ENCODE results near the gene PIM3.
A peak's percentile ranks its signal among the peaks of the same experiment; 100 is the strongest.
"Not testable (repeated sequence)": the region's sequence is repeated elsewhere in the genome, so short reads cannot be mapped to it uniquely, and the experiment has no call there.

Gene PIM3

DNA sequence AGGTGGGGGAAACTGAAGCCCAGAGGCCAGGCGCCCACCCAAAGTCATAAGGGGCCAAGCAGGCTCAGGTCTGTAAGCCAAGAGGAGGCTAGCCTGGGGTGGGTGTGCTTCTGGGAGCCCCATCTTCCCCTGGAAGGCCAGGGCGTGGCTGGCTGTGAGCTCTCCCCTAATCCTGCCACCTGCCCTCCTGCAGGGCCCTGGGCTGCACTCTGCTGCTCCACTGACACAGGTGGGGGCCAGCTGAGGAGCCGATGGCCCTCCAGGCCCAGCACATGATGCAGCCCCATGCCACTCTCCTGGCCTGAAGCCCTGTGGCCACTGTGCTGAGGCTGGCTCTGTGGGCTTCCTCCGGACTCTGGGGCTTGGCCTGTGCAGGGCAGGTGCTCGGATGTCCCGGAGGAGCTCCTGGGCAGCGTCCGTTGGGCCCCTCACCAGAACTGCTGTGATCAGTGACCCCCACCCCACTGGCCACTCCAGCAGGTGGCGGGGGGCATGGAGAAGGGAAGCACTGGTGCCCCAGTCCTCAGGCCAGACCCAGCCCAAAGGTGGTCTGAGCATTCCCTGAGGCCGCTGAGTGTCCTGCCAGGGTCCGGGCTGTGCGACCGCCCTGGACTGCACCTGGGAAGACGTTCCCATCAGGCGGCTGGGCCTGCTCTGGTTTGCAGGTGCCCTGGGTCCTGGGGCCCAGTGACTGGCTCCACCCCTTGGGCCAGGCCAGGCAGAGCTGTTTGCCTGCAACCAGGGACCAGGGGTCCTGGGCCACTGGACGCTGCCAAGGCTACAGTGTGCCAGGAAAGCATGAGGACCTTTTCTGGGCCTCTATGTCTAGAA lies 8.5 kb downstream of the PIM3 start:
- DNase-seq: no peak

DNA sequence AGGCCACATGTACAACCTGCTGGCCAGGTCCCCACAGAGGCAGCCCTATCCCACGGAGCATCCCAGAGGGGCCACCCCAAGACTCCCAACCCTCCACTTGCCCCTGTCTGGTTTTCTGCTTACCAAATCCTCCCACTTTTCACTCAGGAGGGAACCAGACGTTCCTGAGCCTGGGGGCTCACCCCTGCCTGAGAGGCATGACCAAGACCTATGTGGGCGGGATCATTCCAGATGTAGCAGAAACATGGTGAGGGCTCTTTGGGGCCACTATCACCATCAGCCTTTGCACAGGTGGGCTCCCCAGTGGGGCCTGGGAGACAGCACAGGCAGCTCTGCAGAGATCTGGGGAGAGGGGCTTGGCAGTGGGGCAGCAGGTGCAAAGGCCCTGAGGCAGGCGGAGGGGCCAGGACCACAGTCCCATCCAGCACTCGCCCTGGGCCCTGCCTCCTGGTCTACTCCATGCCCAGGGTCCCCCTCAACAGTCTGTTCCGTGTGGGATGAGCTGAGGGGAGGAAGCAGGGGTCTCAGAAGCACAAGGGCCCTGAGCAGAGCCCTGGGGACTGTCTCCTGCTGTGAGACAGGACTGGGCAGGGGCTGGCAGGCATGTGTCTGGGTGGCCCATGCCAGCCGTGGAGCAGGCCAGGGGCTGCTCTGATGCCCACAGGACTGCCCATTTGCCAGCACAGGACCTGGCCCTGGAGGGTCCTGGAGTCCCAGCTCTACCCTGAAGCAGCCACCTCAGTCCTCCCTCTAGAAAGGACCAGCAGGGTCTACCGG lies 9.4 kb downstream of the PIM3 start:
- DNase-seq: no peak

DNA sequence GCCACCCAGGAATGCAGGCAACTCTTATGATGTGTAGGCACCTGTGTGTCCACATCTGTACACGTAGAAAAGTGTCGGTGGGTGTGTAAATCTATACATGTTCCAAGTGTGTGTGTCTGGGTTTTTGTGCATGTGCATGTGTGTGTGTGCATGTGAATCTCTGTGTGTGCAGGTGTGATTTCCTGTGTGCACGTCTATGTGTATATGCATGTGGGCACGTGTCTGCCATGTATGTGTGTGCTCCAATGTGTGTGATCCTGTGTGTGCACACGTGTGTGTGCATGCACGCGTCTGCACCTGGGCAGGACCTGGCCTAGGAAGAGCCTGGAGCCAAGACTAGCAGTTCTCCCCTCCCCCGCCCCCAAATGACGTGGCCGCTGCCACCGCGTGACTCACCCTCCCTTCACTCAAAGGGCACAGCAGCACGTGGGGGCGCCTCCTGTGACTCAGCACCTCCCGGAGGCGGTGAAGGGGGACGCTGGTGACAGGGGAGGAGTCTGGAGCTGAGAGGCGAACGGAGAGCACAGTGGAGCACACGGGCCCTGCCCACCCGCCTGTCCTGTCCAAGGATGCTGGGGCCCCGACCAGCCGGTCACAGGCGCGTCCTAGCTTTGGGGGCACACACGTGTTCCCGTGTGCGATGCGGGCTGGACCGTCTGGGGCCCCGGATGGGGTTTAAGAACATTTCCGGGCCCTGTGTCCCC lies 10.1 kb downstream of the PIM3 start:
- DNase-seq: peak; percentile 87 to 98

DNA sequence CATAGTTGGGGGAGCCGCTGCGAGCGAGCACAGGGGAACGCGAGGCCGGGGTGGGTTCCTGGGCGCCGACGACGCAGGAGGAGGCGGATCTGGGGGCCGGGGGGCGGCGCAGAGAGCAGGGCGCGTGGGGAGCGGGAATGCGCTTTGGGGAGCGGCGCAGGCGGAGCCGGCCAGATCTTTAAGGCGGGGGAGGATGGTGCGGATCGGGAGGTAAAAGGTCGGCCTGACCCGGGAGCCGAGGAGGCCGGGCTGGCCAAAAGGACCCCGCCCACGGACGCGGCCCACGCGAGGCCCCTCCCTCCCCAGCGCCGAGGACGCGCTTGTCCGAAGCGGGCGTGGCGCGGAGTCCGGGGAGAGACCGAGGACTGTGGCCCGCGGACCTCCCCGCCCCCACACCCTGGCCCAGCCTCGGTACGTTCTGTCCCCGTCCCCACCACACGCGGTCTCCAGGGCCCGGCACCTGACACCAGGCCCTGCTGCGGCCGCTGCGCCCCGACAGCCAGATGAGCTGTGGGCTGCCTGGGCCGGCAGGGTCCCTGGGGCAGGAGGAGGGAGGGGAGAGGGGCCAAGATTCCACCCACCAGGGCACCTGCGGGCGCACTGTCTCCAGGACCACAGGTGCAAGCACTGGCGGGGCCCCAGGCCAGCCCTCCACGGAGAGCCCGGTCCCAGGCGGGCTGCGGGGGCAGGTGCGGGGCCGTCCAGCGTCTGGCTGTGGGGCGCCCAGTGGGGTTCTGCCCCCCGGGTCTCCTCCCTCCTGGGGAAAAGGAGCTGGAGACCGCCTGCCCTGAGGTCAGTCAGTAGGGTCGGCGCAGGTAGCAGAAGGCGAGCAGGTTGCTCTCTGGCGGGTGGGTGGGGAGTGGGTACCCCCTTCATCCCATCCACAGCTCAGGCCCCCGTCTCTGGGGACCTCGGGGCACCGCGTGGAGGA lies 10.9 kb downstream of the PIM3 start:
- peak in 1 of 2 donors; percentile 81 for DNase-seq

DNA sequence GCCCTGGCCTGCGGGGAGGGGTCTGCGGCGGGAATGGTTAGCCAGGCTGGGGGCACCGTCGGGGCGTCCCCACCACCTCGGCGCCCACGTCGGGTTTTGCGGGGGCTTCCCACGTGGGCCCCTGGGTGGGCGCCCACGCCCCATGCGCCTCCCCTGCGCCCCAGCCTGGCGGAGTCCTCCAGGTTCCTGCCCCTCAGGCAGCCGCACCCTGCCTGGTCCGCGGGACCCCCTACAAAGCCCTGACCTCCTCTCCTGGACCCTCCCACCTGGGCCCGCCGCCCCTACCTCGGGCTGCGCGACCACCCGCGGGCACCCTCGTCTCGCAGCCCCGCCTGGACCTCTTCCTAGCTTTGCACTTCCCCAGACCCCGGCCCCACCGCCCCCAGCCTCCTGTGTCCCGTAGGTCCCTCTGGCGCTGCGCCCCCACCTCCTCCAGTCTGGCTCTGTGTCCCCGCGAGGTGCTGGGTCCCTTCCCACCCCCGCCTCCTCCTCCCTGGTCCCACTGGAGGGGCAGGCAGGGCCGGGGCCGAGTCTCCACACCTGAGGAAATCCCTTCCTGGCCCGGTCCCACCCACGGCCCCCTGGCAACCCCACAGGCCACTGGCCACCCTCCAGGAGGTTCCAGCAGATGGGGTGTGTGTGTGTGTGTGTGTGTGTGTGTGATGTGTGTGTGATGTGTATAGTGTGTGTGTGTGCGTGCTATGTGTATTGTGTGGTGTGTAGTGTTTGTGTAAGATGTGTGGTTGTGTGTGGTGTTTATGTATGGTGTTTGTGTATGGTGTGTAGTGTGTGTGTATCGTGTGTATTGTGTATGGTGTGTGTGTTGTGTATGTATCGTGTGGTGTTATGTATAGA lies 11.8 kb downstream of the PIM3 start:
- no peak for DNase-seq

DNA sequence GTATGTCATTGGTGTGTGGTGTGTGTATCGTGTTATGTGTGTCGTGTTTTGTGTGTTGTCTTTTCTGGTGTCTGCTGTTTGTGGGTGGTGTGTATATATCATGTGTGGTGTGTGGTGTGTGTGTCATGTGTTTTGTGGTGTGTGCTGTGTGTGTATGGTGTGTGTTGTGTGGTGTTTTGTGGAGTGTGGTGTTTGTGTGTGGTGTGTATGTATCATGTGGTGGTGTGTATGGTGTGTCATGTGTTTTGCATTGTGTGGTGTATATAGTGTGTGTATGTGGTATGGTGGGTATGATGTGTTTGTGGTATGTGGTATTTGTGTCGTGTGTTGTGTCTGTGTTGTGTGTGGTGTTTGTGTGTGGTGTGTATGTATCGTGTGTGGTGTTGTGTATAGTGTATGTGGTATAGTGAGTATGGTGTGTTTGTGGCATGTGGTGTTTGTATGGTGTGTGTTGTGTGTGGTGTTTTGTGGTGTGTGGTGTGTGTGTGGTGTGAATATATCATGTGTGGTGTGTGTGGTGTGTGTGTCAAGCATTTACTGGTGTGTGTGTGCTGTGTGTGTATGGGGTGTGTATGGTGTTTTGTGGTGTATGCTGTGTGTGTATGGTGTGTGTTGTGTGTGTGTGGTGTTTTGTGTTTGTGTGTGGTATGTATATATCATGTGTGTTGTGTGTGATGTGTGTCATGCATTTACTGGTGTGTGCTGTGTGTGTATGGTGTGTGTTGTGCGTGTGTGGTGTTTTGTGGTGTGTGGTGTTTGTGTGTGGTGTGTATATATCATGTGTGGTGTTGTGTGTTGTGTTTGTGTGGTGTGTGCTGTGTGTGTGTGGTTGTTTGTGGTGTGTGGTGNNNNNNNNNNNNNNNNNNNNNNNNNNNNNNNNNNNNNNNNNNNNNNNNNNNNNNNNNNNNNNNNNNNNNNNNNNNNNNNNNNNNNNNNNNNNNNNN lies 12.7 kb downstream of the PIM3 start:
- no peak for DNase-seq

DNA sequence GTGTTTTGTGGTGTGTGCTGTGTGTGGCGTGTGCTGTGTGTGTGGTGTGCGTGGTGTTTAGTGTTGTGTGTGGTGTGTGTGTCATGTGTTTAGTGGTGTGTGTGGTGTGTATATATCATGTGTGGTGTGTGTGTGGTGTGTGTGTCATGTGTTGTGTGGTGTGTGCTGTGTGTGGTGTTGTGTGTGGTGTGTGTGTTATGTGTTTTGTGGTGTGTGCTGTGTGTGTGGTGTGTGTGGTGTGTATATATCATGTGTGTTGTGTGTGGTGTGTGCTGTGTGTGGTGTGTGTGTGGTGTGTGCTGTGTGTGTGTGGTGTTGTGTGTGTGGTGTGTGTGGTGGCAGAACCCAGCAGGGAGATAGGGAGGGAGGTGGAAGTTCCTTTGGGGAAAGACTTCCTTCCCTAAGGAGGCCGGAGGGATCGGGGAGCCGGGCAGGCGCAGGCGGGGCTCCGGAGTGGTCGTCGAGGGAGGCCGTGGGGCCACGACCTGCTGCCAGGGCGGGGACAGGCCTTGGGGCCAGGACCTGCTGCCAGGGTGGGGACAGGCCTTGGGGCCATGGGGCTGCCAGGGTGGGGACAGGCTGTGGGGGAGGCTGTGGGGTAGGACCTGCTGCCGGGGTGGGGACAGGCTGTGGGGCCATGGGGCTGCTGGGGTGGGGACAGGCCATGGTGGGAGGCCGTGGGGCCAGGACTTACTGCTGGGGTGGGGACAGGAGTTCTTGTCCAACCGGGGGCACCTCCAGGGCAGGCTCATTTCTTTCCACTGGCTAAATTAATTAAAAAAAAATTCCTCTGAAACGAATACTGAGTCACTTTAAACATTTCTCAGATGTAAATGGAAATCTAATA lies 15.2 kb downstream of the PIM3 start:
- no peak for DNase-seq

DNA sequence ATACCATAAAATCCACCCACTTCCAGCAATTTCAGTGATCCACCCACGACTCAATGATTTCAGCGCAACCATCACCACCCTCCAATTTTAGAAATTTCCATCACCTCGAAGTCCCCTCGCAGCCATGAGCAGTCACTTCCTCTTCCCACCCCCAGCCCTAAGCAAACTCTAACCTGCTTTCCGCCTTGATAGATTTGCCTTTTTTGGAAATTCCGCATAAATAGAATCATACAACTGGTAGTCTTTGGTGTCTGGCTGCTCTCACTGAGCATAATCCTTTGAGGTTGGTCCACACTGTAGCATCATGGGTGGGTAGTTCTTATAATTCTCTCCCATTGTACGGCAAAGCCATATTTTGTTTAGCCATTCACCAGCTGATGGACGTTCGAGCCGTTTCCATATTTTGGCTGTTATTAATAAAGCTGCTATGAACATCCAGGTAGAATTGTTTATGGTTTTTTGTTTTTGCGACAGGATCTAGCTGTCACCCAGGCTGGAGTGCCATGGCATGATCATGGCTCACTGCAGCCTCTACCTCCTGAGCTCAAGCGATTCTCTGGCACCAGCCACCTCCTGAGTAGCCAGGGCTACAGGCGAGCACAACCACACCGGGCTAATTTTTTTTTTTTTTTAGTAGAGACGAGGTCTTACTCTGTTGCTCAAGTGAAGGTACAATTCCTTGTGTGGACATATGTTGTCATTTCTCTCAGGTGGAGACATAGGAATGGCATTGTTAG lies 16.0 kb downstream of the PIM3 start:
- no peak for DNase-seq

DNA sequence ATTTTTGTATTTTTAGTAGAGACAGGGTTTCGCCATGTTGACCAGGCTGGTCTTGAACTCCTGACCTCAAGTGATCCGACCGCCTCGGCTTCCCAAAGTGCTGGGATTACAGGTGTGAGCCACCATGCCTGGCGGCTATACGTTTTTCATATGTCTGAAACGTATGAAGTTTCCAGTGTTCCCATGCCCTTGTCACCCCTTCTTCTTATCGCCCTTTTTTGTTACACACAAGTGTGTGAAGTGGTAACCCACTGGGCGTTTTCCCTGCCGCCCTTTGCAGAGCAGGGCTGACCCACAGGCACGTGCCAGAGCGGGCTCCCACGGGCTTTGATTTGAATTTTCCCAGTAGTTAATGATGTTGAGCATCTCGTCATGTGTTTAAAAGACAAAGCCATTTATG lies 17.0 kb downstream of the PIM3 start:
- no peak for DNase-seq

DNA sequence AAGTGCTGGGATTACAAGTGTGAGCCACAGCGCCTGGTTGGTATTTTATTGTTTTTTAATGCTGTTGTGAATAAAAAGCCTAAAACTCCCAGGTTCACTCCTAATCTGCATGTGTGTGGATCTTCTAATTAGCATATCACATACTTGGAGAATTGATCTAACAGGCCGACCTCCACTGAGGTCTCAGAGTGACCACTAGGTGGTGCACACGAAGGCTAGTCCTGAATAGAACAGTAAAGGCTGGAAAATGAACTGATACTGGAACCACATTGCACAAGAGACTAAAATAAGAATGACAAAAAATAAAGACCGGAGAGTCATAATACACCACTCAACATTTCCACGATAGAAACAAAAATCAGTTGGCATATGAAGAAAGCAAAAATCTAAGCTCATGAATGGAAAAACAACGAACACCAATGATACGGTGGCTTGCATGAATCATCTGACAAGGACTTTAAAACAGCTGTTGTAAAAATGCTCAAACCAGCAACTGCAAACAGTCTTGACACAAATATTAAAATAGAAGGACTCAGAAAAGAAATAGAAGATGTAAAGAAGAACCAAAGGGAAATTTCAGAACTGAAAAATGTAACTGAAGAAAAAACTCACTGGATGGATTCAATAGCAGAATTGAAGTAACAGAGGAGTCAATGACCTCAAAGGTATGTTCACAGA lies 19.2 kb downstream of the PIM3 start:
- peak in 1 of 2 donors; percentile 28 for DNase-seq

DNA sequence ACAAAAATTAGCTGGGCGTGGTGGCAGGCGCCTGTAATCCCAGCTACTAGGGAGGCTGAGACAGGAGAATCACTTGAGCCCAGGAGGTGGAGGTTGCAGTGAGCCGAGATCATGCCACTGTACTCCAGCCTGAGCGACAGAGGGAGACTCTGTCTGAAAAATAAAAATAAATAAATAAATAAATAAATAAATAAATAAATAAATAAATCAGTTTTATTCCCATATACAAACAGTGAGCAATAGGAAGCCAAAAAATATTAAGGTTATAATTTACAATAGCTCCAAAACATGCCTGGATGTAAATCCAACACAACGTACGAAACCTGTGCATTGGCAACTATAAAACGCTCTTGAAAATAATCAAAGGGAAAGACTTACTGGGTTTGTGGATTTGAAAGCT lies 21.2 kb downstream of the PIM3 start:
- DNase-seq: not testable (repeated sequence)

DNA sequence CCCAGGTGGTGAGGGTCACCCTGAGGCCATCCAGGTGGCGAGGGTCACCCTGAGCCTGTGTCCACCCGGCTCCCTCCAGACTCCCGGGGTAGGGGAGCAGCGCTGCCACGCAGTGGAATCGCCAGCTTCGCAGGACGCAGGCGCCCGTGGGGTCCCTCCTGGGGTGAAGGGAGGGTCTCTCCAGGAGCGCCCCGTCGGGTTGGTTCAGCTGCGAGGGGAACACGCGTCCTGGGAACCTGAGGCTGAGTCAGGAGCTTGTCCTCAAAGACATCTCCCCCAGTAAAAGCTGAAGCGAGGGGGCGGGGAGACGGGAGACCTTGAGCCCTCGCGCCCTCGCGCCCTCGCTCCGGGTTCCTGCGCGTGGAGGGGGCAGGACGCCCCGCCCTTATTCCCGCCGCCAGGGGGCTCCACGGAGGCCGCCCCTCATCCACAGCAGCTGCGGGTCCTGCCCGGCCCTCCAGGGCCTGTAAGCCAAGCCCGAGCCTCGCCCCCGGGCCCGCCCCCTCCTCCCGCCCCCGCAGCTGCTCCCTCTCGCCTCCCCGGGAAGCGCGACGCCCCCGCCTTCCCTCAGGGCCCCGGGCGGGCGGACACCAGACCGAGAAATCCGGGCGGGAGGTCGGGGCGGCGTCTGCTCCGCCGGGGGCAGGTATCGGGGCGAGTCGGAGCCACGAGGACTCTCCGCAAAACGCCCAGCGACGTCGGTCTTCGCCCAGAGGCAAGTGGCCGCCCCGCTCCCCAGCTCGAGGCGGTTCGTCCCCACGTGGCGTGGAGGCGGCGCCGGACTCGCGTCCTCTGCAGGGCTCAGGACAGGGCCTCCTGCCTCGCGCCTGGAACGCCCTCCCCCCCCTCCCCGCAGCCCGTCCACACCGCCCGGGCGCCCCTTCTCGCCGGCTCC lies 22.8 kb downstream of the PIM3 start:
- DNase-seq: no peak

DNA sequence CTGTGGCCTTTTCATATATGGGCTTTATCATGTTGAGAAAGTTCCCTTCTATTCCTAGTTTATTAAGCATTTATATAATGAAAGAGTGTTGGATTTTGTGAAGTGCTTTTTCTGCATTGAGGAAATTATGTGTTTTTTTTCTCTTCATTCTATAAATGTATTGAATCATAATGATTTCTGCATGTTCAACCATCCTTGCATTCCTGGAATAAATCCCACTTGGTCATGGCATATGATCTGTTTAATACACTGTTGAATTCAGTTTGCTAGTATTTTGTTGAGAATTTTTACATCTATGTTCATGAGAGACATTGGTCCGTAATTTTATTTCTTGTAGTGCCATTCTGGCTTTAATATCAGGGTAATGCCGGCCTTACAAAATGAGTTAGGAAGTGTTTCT lies 25.8 kb downstream of the PIM3 start:
- DNase-seq: no peak

DNA sequence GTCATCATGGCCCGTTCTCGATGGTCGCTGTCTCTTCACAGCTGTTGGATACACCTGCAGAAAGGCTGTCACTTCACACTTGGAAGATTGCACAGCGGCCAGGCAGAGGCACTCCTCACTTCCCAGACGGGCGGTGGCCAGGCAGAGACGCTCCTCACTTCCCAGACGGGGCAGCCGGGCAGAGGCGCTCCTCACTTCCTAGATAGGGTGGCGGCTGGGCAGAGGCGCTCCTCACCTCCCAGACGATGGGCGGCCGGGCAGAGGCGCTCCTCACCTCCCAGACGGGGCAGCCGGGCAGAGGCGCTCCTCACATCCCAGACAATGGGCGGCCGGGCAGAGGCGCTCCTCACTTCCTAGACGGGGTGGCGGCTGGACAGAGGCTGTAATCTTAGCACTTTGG lies 29.3 kb downstream of the PIM3 start:
- DNase-seq: not testable (repeated sequence)

DNA sequence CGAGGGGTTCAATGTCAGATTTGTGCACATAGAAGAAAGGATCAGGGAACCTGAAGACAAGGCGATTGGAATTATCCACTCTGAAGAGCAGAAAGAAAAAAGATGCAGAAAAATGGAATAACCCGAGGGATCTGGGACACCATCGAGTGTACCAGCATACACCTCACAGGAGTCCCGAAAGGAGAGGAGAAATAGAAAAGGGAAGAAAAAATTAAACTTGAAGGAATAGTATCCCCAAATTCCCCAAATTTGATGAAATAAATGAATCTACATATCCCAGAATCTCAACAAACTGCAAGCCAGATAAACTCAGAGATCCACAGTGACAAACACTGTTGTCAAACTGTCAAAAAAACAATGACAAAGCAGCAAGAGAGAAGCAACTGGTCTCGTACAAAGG lies 30.6 kb downstream of the PIM3 start:
- DNase-seq: no peak

DNA sequence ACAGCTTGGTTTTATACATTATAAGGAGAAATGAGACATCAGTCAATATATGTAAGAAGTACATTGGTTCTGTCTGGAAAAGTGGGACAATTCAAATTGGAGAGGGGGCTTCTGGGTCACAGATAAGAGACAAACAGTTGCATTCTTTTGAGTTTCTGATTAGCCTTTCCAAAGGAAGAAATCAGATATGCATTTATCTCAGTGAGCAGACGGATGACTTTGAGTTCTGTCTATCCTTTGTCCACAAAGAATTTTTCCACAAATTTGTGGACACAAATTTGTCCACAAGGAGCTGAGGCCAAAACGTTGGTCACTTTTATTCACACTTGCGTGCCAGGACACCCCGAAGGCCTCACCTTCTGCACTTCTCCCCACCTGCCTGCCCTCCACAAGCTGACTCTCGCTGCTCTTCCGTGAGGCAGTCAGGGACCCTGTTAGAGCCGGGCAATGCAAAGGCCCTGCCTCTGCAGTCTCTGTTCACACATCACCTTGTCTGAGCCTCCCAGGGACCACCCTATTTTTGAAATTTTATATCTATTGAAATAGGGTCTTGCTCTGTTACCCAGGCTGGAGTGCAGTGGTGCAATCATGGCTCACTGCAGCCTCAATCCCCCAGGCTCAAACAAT lies 31.4 kb downstream of the PIM3 start:
- DNase-seq: no peak
